ENCODE measurements around the gene SPRY1. TPM values are rescaled to one million over a fixed set of nuclear protein-coding genes. Genes with fewer than 3 reads are reported as not detected.
A peak's percentile ranks its signal among the peaks of the same experiment; 100 is the strongest.

Gene SPRY1
- total RNA-seq = 10 to 100 TPM; 67.5 to 90.2 TPM

- peak; percentile 94 for DNase-seq (ENCODE audit: low spot score)
- Histone ChIP-seq H3K9me3 (no peaks in the 10 kb centered on the region), H3K4me3 (peak within 1 kb of the TSS; percentile 74), H3K27ac (peak within 1 kb of the TSS; percentile 83 to 89), H3K27me3 (replicated peaks; ENCODE audit: insufficient read depth) (no peaks in the 10 kb centered on the region), H3K36me3 (no peaks in the 10 kb centered on the region), H3K4me1 (replicated peaks) (no peaks in the 10 kb centered on the region)
- intact Hi-C loops (cut with DNase I) = loop anchor here (5.0 to 10.0 kb wide), 5 partner anchors 149 to 716 kb away; no protein-coding TSS in a partner anchor
- TF ChIP-seq POLR2A (IDR thresholded peaks at IDR 0.05) (peak; percentile 74), CTCF (IDR thresholded peaks at IDR 0.05) (no peak), POLR2AphosphoS5 (IDR thresholded peaks at IDR 0.05) (peak; percentile 95)
- 2% methylated on average over 20 of the region's 20 CpGs for WGBS
Measured at GRCh38 chr4:123396307-123397143, at the start of gene SPRY1. TSS of gene SPRY1 (plus strand) at chr4:123396795. CDS start at chr4:123401592, 4,797 bp downstream.

DNA sequence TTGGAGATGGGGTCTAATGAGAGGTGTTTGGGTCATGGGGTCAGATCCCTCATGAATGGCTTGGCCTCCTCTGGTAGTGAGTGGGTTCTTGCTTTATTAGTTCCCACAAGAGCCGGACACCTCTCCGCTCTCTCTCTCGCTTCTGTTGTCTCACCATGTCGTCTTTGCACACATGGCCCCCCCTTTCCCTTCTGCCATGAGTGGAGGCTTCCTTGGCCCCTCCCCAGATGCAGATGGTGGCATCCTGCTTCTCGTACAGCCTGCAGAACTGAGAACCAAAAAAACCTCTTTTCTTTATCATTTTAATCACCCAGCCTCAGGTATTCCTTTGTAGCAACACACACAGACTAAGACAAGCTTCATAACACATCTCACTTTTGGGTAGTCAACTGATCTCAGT is 49.6 kb upstream of the SPRY1 start:
- no peaks in the 10 kb centered on the region for H3K27me3 ChIP-seq (replicated peaks; ENCODE audit: insufficient read depth)
- TF ChIP-seq CTCF (IDR thresholded peaks at IDR 0.05) (no peak), POLR2AphosphoS5 (IDR thresholded peaks at IDR 0.05) (no peak), POLR2A (IDR thresholded peaks at IDR 0.05) (no peak)
- intact Hi-C loops (cut with DNase I) = no loop called here
- H3K27ac ChIP-seq = no peak overlapping the region
- no peaks in the 10 kb centered on the region for H3K36me3 ChIP-seq
- WGBS = 92% methylated on average over 5 of the region's 5 CpGs
- H3K4me3 ChIP-seq = no peak overlapping the region
- no peaks in the 10 kb centered on the region for H3K9me3 ChIP-seq
- no peak for DNase-seq (ENCODE audit: low spot score)
- peaks cover 4% of the 10 kb centered on the region for H3K4me1 ChIP-seq (replicated peaks)

GRCh38 chr4:123348946-123349345 is 47.6 kb upstream of the SPRY1 start:
- Histone ChIP-seq H3K4me1 (replicated peaks) (peaks cover 4% of the 10 kb centered on the region), H3K4me3 (no peak overlapping the region)
- WGBS = 93% methylated on average over 4 of the region's 4 CpGs

GRCh38 chr4:123349421-123350190 is 47.0 kb upstream of the SPRY1 start:
- DNase-seq (ENCODE audit: low spot score) = no peak
- no peaks in the 10 kb centered on the region for H3K9me3 ChIP-seq
- H3K27ac ChIP-seq = no peak overlapping the region
- no peaks in the 10 kb centered on the region for H3K36me3 ChIP-seq
- 74% methylated on average over 7 of the region's 7 CpGs for WGBS
- intact Hi-C loops (cut with DNase I) = no loop called here
- no peak overlapping the region for H3K4me3 ChIP-seq
- H3K4me1 ChIP-seq (replicated peaks) = peaks cover 4% of the 10 kb centered on the region
- no peaks in the 10 kb centered on the region for H3K27me3 ChIP-seq (replicated peaks; ENCODE audit: insufficient read depth)
- no peak for TF ChIP-seq POLR2AphosphoS5 (IDR thresholded peaks at IDR 0.05)
- TF ChIP-seq CTCF (IDR thresholded peaks at IDR 0.05) = no peak
- TF ChIP-seq POLR2A (IDR thresholded peaks at IDR 0.05) = no peak

More at GRCh38 chr4:123348946-123349345, 47.6 kb upstream of the SPRY1 start:
- no peak for TF ChIP-seq POLR2A (IDR thresholded peaks at IDR 0.05)
- TF ChIP-seq POLR2AphosphoS5 (IDR thresholded peaks at IDR 0.05) = no peak
- no peak for TF ChIP-seq CTCF (IDR thresholded peaks at IDR 0.05)
- intact Hi-C loops (cut with DNase I) = no loop called here
- H3K9me3 ChIP-seq = no peaks in the 10 kb centered on the region
- no peak overlapping the region for H3K27ac ChIP-seq
- no peaks in the 10 kb centered on the region for H3K36me3 ChIP-seq
- DNase-seq (ENCODE audit: low spot score) = no peak
- H3K27me3 ChIP-seq (replicated peaks; ENCODE audit: insufficient read depth) = no peaks in the 10 kb centered on the region
